ENCODE measurements around the gene BCL2L15.

GRCh38 chr1:113859478-113860175 is 27.8 kb downstream of the BCL2L15 start:
- TF ChIP-seq RAD21 (IDR thresholded peaks at IDR 0.05) (no peak), YY1 (IDR thresholded peaks at IDR 0.05) (no peak), RXRA (IDR thresholded peaks at IDR 0.05) (no peak), JUND (IDR thresholded peaks at IDR 0.05) (no peak), TAF1 (conservative IDR thresholded peaks at IDR 0.05) (no peak), EGR1 (IDR thresholded peaks at IDR 0.05; ENCODE audit: low read depth in 2 of 2) (no peak), REST (IDR thresholded peaks at IDR 0.05) (no peak)
- TF ChIP-seq, protein P1, sequence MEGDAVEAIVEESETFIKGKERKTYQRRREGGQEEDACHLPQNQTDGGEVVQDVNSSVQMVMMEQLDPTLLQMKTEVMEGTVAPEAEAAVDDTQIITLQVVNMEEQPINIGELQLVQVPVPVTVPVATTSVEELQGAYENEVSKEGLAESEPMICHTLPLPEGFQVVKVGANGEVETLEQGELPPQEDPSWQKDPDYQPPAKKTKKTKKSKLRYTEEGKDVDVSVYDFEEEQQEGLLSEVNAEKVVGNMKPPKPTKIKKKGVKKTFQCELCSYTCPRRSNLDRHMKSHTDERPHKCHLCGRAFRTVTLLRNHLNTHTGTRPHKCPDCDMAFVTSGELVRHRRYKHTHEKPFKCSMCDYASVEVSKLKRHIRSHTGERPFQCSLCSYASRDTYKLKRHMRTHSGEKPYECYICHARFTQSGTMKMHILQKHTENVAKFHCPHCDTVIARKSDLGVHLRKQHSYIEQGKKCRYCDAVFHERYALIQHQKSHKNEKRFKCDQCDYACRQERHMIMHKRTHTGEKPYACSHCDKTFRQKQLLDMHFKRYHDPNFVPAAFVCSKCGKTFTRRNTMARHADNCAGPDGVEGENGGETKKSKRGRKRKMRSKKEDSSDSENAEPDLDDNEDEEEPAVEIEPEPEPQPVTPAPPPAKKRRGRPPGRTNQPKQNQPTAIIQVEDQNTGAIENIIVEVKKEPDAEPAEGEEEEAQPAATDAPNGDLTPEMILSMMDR (IDR thresholded peaks at IDR 0.05; ENCODE audit: low read depth, low read length, missing input control): no peak
- TF ChIP-seq, protein P2, sequence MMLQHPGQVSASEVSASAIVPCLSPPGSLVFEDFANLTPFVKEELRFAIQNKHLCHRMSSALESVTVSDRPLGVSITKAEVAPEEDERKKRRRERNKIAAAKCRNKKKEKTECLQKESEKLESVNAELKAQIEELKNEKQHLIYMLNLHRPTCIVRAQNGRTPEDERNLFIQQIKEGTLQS (IDR thresholded peaks at IDR 0.05): no peak
- TF ChIP-seq, protein P3, sequence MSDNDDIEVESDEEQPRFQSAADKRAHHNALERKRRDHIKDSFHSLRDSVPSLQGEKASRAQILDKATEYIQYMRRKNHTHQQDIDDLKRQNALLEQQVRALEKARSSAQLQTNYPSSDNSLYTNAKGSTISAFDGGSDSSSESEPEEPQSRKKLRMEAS (IDR thresholded peaks at IDR 0.05): no peak
- TF ChIP-seq, protein P4, sequence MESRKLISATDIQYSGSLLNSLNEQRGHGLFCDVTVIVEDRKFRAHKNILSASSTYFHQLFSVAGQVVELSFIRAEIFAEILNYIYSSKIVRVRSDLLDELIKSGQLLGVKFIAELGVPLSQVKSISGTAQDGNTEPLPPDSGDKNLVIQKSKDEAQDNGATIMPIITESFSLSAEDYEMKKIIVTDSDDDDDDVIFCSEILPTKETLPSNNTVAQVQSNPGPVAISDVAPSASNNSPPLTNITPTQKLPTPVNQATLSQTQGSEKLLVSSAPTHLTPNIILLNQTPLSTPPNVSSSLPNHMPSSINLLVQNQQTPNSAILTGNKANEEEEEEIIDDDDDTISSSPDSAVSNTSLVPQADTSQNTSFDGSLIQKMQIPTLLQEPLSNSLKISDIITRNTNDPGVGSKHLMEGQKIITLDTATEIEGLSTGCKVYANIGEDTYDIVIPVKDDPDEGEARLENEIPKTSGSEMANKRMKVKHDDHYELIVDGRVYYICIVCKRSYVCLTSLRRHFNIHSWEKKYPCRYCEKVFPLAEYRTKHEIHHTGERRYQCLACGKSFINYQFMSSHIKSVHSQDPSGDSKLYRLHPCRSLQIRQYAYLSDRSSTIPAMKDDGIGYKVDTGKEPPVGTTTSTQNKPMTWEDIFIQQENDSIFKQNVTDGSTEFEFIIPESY (IDR thresholded peaks at IDR 0.05): no peak

Data from liver (tissue), 3 donors.